Mucosa of descending colon (tissue), 3 donors: ENCODE results near the gene IPO4. TPM values are rescaled to one million over a fixed set of nuclear protein-coding genes. Genes with fewer than 3 reads are reported as not detected.

Experiments used
- ATAC-seq: fragments of 200-7000 bp; cut with Tn5 transposase; one replicate; pipeline ENCODE4 v1.9.1; 2020; ENCODE audit warnings: mild to moderate bottlenecking, moderate library complexity
- DNase-seq, 3 donors: peaks; one replicate each; pipeline ENCODE4 v3.0.0-alpha.2; 2020
- H3K36me3 ChIP-seq: fragments of 200-600 bp; one replicate; pipeline ENCODE4 v1.8.0; 2021; ENCODE audit warnings: low read depth, mild to moderate bottlenecking
- H3K4me1 ChIP-seq: fragments of 200-600 bp; one replicate; pipeline ENCODE4 v1.8.0; 2021; ENCODE audit warnings: low read depth, mild to moderate bottlenecking
- H3K4me3 ChIP-seq: fragments of 200-600 bp; one replicate; pipeline ENCODE4 v1.8.0; 2021; ENCODE audit warnings: mild to moderate bottlenecking
- H3K9me3 ChIP-seq: fragments of 200-600 bp; one replicate; pipeline ENCODE4 v1.8.0; 2021; ENCODE audit warnings: mild to moderate bottlenecking
- intact Hi-C, 2 donors: fragments of 100-400 bp; cut with DNase I in 1 of 2; cut with micrococcal nuclease in 1 of 2; formaldehyde crosslinking; loops; one replicate each; pipeline versions ENCODE4 v1.11.0 to v1.11.1; 2022; cut with DNase I, micrococcal nuclease
- long read RNA-seq, 2 donors: library from polyadenylated mRNA; unstranded; transcript quantifications; one replicate each; pipeline ENCODE4 v2.0.0, GENCODE V29; 2019 to 2021
- total RNA-seq, 3 donors: library from RNA; stranded (reverse); fragmentation: NEBNext Ultra II Directional in 2 of 3; extraction: Animal tissue kit (Norgen Biotek cat#: 25700) in 2 of 3; gene quantifications; one replicate each; pipeline versions ENCODE4 v1.2.1 to v1.2.4, GENCODE V29; 2021 to 2023
- TF ChIP-seq, protein P1 (sequence below): fragments of 200-600 bp; IDR thresholded peaks from one replicate; pipeline ENCODE4 v1.8.0; 2022; ENCODE audit warnings: antibody characterized with exemption, mild to moderate bottlenecking
- donor health status: DM: no; HTN: no; CAD: no; lungs with moderate emphysema.
- donor health status: DM: no; HTN: no; CAD: no.
- donor health status: DM: no; HTN: yes; CAD: no.

The IPO4 gene, protein sequence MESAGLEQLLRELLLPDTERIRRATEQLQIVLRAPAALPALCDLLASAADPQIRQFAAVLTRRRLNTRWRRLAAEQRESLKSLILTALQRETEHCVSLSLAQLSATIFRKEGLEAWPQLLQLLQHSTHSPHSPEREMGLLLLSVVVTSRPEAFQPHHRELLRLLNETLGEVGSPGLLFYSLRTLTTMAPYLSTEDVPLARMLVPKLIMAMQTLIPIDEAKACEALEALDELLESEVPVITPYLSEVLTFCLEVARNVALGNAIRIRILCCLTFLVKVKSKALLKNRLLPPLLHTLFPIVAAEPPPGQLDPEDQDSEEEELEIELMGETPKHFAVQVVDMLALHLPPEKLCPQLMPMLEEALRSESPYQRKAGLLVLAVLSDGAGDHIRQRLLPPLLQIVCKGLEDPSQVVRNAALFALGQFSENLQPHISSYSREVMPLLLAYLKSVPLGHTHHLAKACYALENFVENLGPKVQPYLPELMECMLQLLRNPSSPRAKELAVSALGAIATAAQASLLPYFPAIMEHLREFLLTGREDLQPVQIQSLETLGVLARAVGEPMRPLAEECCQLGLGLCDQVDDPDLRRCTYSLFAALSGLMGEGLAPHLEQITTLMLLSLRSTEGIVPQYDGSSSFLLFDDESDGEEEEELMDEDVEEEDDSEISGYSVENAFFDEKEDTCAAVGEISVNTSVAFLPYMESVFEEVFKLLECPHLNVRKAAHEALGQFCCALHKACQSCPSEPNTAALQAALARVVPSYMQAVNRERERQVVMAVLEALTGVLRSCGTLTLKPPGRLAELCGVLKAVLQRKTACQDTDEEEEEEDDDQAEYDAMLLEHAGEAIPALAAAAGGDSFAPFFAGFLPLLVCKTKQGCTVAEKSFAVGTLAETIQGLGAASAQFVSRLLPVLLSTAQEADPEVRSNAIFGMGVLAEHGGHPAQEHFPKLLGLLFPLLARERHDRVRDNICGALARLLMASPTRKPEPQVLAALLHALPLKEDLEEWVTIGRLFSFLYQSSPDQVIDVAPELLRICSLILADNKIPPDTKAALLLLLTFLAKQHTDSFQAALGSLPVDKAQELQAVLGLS
- 10 to 100 TPM; 23.2 to 29.3 (median 26.8) TPM for total RNA-seq
- long read RNA-seq, donor 1, transcript IPO4-201 (30 exons, 3,646 nt) = major isoform, 13 of 18 reads
- long read RNA-seq, donor 1, partial matches to known transcripts = 0 of 18 reads
- long read RNA-seq, donor 1, other reads (novel, unspliced or antisense) = 5 of 18 reads
- long read RNA-seq, donor 2, partial matches to known transcripts = 0 of 1 reads
- long read RNA-seq, donor 2, other reads (novel, unspliced or antisense) = 0 of 1 reads

GRCh38 chr14:24188251-24189058, at the start of gene IPO4:
Gene IPO4, minus strand, starts transcription at chr14:24188816. Its CDS starts 29 bp downstream, at chr14:24188787.
- peak within 1 kb of the TSS; percentile 20 for H3K4me3 ChIP-seq
- DNase-seq (peak; percentile 94 to 97 (median 94)), ATAC-seq (peak; percentile 98)
- H3K4me1 ChIP-seq = peaks cover 7% of the 10 kb centered on the region
- TF ChIP-seq, protein P1, sequence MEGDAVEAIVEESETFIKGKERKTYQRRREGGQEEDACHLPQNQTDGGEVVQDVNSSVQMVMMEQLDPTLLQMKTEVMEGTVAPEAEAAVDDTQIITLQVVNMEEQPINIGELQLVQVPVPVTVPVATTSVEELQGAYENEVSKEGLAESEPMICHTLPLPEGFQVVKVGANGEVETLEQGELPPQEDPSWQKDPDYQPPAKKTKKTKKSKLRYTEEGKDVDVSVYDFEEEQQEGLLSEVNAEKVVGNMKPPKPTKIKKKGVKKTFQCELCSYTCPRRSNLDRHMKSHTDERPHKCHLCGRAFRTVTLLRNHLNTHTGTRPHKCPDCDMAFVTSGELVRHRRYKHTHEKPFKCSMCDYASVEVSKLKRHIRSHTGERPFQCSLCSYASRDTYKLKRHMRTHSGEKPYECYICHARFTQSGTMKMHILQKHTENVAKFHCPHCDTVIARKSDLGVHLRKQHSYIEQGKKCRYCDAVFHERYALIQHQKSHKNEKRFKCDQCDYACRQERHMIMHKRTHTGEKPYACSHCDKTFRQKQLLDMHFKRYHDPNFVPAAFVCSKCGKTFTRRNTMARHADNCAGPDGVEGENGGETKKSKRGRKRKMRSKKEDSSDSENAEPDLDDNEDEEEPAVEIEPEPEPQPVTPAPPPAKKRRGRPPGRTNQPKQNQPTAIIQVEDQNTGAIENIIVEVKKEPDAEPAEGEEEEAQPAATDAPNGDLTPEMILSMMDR = no peak
- H3K36me3 ChIP-seq = no peaks in the 10 kb centered on the region
- no peaks in the 10 kb centered on the region for H3K9me3 ChIP-seq
- intact Hi-C loops = no loop called here

GRCh38 chr14:24238123-24238522, 49.5 kb upstream of the IPO4 start:
- DNase-seq (peak in 1 of 3 donors; percentile 3), ATAC-seq (no peak)
- no peaks in the 10 kb centered on the region for H3K9me3 ChIP-seq
- peaks cover 5% of the 10 kb centered on the region for H3K36me3 ChIP-seq
- TF ChIP-seq, protein P1 = no peak
- H3K4me3 ChIP-seq = no peak overlapping the region
- intact Hi-C loops = no loop called here
- H3K4me1 ChIP-seq = peaks cover 26% of the 10 kb centered on the region

- no peaks in the 10 kb centered on the region for H3K9me3 ChIP-seq
- TF ChIP-seq, protein P1 = no peak
- peak in 1 of 3 donors; percentile 3 for DNase-seq
- no peak overlapping the region for H3K4me3 ChIP-seq
- intact Hi-C loops = no loop called here
- peaks cover 26% of the 10 kb centered on the region for H3K4me1 ChIP-seq
- no peak for ATAC-seq
- peaks cover 5% of the 10 kb centered on the region for H3K36me3 ChIP-seq
Observed at GRCh38 chr14:24237463-24237955, 48.9 kb upstream of the IPO4 start.

DNA sequence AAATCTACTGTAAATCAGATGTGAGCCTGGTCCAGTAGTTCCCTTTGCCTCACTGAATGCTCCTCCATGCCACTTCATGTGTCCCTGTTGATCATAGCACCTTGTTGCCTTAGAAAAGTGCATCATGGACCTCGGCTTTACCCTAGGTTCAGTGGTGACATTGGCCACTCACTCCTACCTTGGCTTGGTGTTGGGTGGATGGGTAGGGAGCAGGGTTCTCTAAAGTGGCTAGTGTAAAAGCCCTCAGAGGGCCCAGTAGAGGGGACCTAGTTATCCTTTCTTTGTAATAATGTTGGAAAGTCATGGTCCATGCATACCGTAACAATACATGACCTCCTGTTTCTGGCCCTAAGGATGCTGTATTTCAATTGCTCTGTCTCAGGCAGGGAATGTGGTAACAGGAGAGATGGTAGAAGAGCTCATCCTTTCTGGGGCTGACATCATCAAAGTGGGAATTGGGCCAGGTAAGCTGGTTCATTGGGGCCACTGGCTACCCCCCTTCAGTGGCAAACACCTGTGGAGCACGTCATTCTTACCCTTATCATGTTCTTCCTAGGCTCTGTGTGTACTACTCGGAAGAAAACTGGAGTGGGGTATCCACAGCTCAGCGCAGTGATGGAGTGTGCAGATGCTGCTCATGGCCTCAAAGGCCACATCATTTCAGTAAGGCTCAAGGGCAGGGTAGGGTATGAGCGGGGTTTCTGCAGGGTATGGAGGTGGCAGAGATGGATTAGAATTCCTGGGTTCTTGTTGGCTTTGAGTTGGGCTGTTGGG, 48.3 kb upstream of the IPO4 start:
- Histone ChIP-seq H3K9me3 (no peaks in the 10 kb centered on the region), H3K4me3 (no peak overlapping the region), H3K36me3 (peaks cover 5% of the 10 kb centered on the region), H3K4me1 (peaks cover 26% of the 10 kb centered on the region)
- no peak for ATAC-seq
- DNase-seq = no peak
- intact Hi-C loops = no loop called here
- TF ChIP-seq, protein P1 = no peak
